ENCODE results near the gene EVX1. TPM values are rescaled to one million over a fixed set of nuclear protein-coding genes. Genes with fewer than 3 reads are reported as not detected.

EVX1 gene
- total and polyA plus RNA-seq, 2 of the 8 experiments (the other 6 are each of a cell fraction or from before 2014, with no cell fraction given): not detected

DNA sequence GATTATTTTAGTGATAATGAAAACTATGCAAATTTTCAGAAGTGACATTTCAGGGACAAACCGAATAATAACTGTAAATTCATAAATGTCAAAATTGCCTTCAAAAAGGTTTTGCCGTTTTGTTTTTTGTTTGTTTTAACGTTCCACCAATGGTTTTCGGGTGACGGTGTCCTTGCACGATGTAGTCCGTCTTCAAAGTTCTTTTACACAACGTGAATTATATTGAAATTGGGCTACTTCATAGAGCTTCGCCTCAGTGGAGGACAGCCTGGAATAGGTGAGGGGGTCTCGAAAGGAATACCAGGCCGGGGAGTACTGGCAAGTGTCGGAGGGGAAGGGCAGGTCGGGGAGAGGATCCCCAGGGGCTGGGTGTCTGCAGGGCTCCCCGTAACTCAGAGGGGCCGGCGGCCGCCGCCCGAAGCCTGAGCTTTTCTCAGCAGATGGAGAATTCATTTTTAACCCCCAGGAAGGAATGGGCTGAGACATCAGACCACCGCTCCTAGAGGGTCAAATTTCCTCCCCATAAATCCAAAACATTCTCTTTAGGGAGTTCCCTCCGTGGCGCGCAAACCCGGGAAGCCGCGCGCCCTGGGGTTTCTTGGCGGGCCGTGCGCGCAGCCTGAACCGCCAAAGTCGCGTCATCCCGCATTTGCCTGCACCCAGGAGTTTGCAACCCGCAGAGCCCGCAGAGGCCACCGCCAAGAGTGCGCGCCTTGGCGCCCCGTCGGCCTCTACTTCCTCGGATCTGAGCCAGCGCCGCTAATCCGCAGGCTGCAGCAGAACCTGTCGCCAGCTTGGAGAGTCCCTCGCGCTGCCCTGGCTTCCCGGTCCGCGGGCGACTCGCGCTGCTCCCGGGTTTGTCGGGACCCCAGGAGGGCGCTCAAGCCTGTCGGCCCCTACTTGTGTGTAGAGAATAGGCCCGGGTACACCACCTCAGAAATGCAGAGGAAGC, 17.3 kb upstream of the EVX1 start (continued):
- TF ChIP-seq BRCA1 (IDR thresholded peaks at IDR 0.05; ENCODE audit: low read depth, low read length) (no peak), TBP (IDR thresholded peaks at IDR 0.05; ENCODE audit: low read depth, low read length) (no peak), EZH2 (IDR thresholded peaks at IDR 0.05; ENCODE audit: low read depth, low read length, severe bottlenecking) (peak; percentile 99), SP4 (IDR thresholded peaks at IDR 0.05; ENCODE audit: low read length) (no peak), BACH1 (IDR thresholded peaks at IDR 0.05; ENCODE audit: low read length) (no peak), FOSL1 (IDR thresholded peaks at IDR 0.05; ENCODE audit: insufficient read depth, low read depth, low read length) (no peak), RNF2 (IDR thresholded peaks at IDR 0.05; ENCODE audit: borderline replicate concordance, low read depth, low read length, missing control alignments, poor library complexity, severe bottlenecking) (peak; percentile 98), SP2 (IDR thresholded peaks at IDR 0.05; ENCODE audit: low read length) (no peak), CBX5 (IDR thresholded peaks at IDR 0.05; ENCODE audit: low read depth, low read length) (no peak), SUZ12 (IDR thresholded peaks at IDR 0.05; ENCODE audit: low read length) (peak; percentile 100), GABPA (IDR thresholded peaks at IDR 0.05; ENCODE audit: borderline replicate concordance, insufficient read depth, low read length) (no peak), KDM4A (IDR thresholded peaks at IDR 0.05; ENCODE audit: low read depth, low read length, severe bottlenecking) (peak; percentile 47), KDM5A (IDR thresholded peaks at IDR 0.05; ENCODE audit: low read length) (no peak), POU5F1 (IDR thresholded peaks at IDR 0.05; ENCODE audit: low read depth, low read length) (no peak), CREB1 (IDR thresholded peaks at IDR 0.05) (no peak), SP1 (IDR thresholded peaks at IDR 0.05; ENCODE audit: low read depth, low read length) (no peak), SIN3A (conservative IDR thresholded peaks at IDR 0.05 in 1 of 2, IDR thresholded peaks at IDR 0.05 in 1 of 2; ENCODE audit: low read depth in 1 of 2, low read length in 2 of 2) (no peak), POLR2A (IDR thresholded peaks at IDR 0.05; ENCODE audit: control extremely low read depth in 1 of 2, low read depth in 2 of 2, low read length in 2 of 2) (no peak), TCF12 (IDR thresholded peaks at IDR 0.05; ENCODE audit: low read depth, low read length) (no peak)
- TF ChIP-seq, protein P1, sequence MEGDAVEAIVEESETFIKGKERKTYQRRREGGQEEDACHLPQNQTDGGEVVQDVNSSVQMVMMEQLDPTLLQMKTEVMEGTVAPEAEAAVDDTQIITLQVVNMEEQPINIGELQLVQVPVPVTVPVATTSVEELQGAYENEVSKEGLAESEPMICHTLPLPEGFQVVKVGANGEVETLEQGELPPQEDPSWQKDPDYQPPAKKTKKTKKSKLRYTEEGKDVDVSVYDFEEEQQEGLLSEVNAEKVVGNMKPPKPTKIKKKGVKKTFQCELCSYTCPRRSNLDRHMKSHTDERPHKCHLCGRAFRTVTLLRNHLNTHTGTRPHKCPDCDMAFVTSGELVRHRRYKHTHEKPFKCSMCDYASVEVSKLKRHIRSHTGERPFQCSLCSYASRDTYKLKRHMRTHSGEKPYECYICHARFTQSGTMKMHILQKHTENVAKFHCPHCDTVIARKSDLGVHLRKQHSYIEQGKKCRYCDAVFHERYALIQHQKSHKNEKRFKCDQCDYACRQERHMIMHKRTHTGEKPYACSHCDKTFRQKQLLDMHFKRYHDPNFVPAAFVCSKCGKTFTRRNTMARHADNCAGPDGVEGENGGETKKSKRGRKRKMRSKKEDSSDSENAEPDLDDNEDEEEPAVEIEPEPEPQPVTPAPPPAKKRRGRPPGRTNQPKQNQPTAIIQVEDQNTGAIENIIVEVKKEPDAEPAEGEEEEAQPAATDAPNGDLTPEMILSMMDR (IDR thresholded peaks at IDR 0.05; ENCODE audit: control extremely low read depth in 1 of 3, insufficient read depth in 1 of 3, low read depth in 1 of 3, low read length in 3 of 3): no peak
- TF ChIP-seq, protein P2, sequence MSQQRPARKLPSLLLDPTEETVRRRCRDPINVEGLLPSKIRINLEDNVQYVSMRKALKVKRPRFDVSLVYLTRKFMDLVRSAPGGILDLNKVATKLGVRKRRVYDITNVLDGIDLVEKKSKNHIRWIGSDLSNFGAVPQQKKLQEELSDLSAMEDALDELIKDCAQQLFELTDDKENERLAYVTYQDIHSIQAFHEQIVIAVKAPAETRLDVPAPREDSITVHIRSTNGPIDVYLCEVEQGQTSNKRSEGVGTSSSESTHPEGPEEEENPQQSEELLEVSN (IDR thresholded peaks at IDR 0.05): no peak

Data from H1 (cell line).